Measurements from ENCODE around the gene LIN7B.
"Not testable (repeated sequence)": the region's sequence is repeated elsewhere in the genome, so short reads cannot be mapped to it uniquely, and the experiment has no call there.

The LIN7B gene

GRCh38 chr19:49113762-49114629 lies at the start of gene LIN7B:
Gene LIN7B, plus strand, starts transcription at chr19:49114370. Its CDS starts 35 bp downstream, at chr19:49114405.
- peak; percentile 43 to 71 (median 55) for DNase-seq

GRCh38 chr19:49064768-49065611 lies 49.2 kb upstream of the LIN7B start, which contains the start of gene NTF4:
Gene NTF4, minus strand, starts transcription at chr19:49064818. Its CDS starts 2,821 bp downstream, at chr19:49061997.
- DNase-seq: no peak

- no peak for DNase-seq
Measured at GRCh38 chr19:49065905-49066512, 48.2 kb upstream of the LIN7B start.

- no peak for DNase-seq
Measured at GRCh38 chr19:49067554-49067953, 46.6 kb upstream of the LIN7B start.

GRCh38 chr19:49069026-49069425 lies 45.1 kb upstream of the LIN7B start:
- no peak for DNase-seq

GRCh38 chr19:49070416-49070815 lies 43.8 kb upstream of the LIN7B start:
- DNase-seq: no peak

- DNase-seq: no peak
Measured at GRCh38 chr19:49071860-49072547, 42.2 kb upstream of the LIN7B start.

GRCh38 chr19:49073514-49074378 lies 40.4 kb upstream of the LIN7B start:
- DNase-seq: no peak

GRCh38 chr19:49074869-49075268 lies 39.3 kb upstream of the LIN7B start:
- not testable (repeated sequence) for DNase-seq

GRCh38 chr19:49080392-49080791 lies 33.8 kb upstream of the LIN7B start:
- no peak for DNase-seq

GRCh38 chr19:49081273-49081672 lies 32.9 kb upstream of the LIN7B start:
- DNase-seq: no peak

- DNase-seq: no peak
Measured at GRCh38 chr19:49084206-49085019, 29.8 kb upstream of the LIN7B start.

- peak; percentile 94 to 99 (median 98) for DNase-seq
Measured at GRCh38 chr19:49085020-49085867, 28.9 kb upstream of the LIN7B start, which contains the start of gene SNRNP70. Gene SNRNP70, plus strand, starts transcription at chr19:49085451. Its CDS starts 964 bp downstream, at chr19:49086415.

GRCh38 chr19:49085868-49086232 lies 28.3 kb upstream of the LIN7B start:
- DNase-seq: no peak

- DNase-seq: no peak
Measured at GRCh38 chr19:49086296-49086695, 27.9 kb upstream of the LIN7B start.

GRCh38 chr19:49091391-49092038 lies 22.7 kb upstream of the LIN7B start:
- no peak for DNase-seq

- no peak for DNase-seq
Measured at GRCh38 chr19:49092686-49093085, 21.5 kb upstream of the LIN7B start.

- DNase-seq: no peak
Measured at GRCh38 chr19:49094505-49095482, 19.4 kb upstream of the LIN7B start.
